ENCODE data around the gene TCIRG1.

Gene TCIRG1

DNA sequence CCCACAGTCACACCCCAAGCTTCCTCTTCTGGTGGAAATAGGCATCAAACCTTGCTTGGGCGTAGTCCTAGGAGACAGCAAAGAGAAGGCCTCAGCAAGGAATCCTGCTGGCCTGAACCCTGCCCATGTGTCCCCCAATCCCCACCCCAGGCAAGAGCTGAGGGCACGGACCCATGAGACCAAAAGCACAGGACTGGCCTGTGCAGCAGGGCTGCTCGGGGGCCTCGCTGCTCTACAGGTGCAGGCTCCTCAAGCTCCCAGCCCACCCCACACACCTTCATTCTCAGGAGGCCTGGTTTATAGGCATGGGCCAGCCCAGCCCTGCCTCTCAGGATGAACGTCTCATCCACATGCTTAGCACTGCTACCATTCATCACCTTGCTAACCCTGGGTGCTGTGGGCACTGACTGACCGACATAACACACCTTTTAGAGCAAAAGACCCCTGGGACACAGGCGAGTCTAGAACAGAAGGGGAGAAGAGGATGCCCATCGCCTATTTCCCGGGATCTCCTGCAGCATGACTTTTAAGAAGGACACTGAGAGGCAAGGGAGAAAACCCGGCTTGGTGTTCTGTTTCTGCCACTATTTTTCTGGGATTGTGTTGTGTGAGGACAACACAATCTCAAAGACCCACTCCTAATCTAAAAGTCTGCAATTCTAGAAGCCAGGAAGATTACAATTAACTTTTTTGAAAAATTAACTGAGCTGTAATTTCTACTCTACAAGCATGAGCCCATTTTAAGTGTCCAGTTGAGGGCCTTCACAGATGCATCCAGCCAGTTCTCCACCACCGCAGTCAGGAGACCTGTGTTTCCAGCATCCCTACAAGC lies 15.4 kb downstream of the TCIRG1 start:
- no peak for ATAC-seq
- TF ChIP-seq PATZ1 (CRISPR knock-in tag; IDR thresholded peaks at IDR 0.05; ENCODE audit: borderline replicate concordance): no peak
- TF ChIP-seq, protein P1, sequence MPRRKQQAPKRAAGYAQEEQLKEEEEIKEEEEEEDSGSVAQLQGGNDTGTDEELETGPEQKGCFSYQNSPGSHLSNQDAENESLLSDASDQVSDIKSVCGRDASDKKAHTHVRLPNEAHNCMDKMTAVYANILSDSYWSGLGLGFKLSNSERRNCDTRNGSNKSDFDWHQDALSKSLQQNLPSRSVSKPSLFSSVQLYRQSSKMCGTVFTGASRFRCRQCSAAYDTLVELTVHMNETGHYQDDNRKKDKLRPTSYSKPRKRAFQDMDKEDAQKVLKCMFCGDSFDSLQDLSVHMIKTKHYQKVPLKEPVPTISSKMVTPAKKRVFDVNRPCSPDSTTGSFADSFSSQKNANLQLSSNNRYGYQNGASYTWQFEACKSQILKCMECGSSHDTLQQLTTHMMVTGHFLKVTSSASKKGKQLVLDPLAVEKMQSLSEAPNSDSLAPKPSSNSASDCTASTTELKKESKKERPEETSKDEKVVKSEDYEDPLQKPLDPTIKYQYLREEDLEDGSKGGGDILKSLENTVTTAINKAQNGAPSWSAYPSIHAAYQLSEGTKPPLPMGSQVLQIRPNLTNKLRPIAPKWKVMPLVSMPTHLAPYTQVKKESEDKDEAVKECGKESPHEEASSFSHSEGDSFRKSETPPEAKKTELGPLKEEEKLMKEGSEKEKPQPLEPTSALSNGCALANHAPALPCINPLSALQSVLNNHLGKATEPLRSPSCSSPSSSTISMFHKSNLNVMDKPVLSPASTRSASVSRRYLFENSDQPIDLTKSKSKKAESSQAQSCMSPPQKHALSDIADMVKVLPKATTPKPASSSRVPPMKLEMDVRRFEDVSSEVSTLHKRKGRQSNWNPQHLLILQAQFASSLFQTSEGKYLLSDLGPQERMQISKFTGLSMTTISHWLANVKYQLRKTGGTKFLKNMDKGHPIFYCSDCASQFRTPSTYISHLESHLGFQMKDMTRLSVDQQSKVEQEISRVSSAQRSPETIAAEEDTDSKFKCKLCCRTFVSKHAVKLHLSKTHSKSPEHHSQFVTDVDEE (CRISPR knock-in tag; IDR thresholded peaks at IDR 0.05): no peak

- TF ChIP-seq CSDC2 (CRISPR knock-in tag; IDR thresholded peaks at IDR 0.05) (no peak), GLIS3 (CRISPR knock-in tag; IDR thresholded peaks at IDR 0.05) (no peak), ZNF8 (CRISPR knock-in tag; IDR thresholded peaks at IDR 0.05) (no peak), ZNF565 (CRISPR knock-in tag; conservative IDR thresholded peaks at IDR 0.05; ENCODE audit: low read depth) (no peak), PATZ1 (CRISPR knock-in tag; IDR thresholded peaks at IDR 0.05; ENCODE audit: borderline replicate concordance) (no peak), CSRNP3 (CRISPR knock-in tag; IDR thresholded peaks at IDR 0.05) (no peak), TOX (CRISPR knock-in tag; IDR thresholded peaks at IDR 0.05; ENCODE audit: borderline replicate concordance) (no peak), ZNF70 (CRISPR knock-in tag; IDR thresholded peaks at IDR 0.05) (no peak)
- no peak for ATAC-seq
Measured at GRCh38 chr11:68056317-68057285, 17.8 kb downstream of the TCIRG1 start.

- TF ChIP-seq CREB5 (CRISPR knock-in tag; IDR thresholded peaks at IDR 0.05; ENCODE audit: low read depth) (no peak), ESRRG (CRISPR knock-in tag; IDR thresholded peaks at IDR 0.05) (no peak), PPARA (CRISPR knock-in tag; IDR thresholded peaks at IDR 0.05; ENCODE audit: borderline replicate concordance) (no peak), ZNF70 (CRISPR knock-in tag; IDR thresholded peaks at IDR 0.05) (no peak), TOX (CRISPR knock-in tag; IDR thresholded peaks at IDR 0.05; ENCODE audit: borderline replicate concordance) (no peak), BACH2 (CRISPR knock-in tag; IDR thresholded peaks at IDR 0.05; ENCODE audit: borderline replicate concordance) (no peak), GLIS3 (CRISPR knock-in tag; IDR thresholded peaks at IDR 0.05) (no peak), CSRNP3 (CRISPR knock-in tag; IDR thresholded peaks at IDR 0.05) (no peak), TCF4 (CRISPR knock-in tag; IDR thresholded peaks at IDR 0.05; ENCODE audit: borderline replicate concordance) (no peak), OSR1 (CRISPR knock-in tag; IDR thresholded peaks at IDR 0.05) (no peak), RARB (CRISPR knock-in tag; IDR thresholded peaks at IDR 0.05) (no peak)
- no peak for ATAC-seq
Measured at GRCh38 chr11:68057807-68058206, 19.0 kb downstream of the TCIRG1 start.

Data from SK-N-SH treated with all-trans-retinoic acid at 6 μM for 48 hours (cell line).